A673 (cell line): ENCODE data around the gene ELOVL6. TPM values are rescaled to one million over a fixed set of nuclear protein-coding genes. Genes with fewer than 3 reads are reported as not detected.

Source experiments
- BruUV-seq: library from RNA; stranded (reverse); fragments of 400-500 nt; replicated peaks from 2 replicates; lab custom pipeline; 2021; lab: Mats Ljungman, UMichigan
- CTCF ChIA-PET: fragments of 300-600 bp; sonication (Branson Sonifier 250); formaldehyde crosslinking; loops from one replicate; lab custom pipeline; 2022; ENCODE audit warnings: antibody characterized with exemption; lab: Charles Lee
- POLR2A ChIA-PET: fragments of 300-600 bp; sonication (Branson Sonifier 250); formaldehyde crosslinking; loops from one replicate; lab custom pipeline; 2022; ENCODE audit warnings: antibody characterized with exemption; ENCODE audit not compliant: low non-redundant PET; lab: Charles Lee
- DNase-seq: peaks from one replicate; pipeline ENCODE4 v3.0.0-alpha.2; 2015; ENCODE audit warnings: low spot score
- H3K27ac ChIP-seq: fragments of 200-600 bp; sonication (generic); 2 replicates; pipeline ENCODE4 v1.5.1; 2016; ENCODE audit warnings: mixed run types, low read depth, mild to moderate bottlenecking, mixed read lengths, antibody characterized with exemption, low read length; ENCODE audit not compliant: poor library complexity, severe bottlenecking
- H3K27me3 ChIP-seq: fragments of 200-600 bp; sonication (generic); replicated peaks from 2 replicates; pipeline ENCODE4 v1.6.1; 2017; ENCODE audit warnings: mixed run types, low read depth, mild to moderate bottlenecking, mixed read lengths, antibody characterized with exemption, low read length; ENCODE audit not compliant: insufficient read depth, poor library complexity
- H3K36me3 ChIP-seq: fragments of 200-600 bp; sonication (generic); 2 replicates; pipeline ENCODE4 v1.6.1; 2016; ENCODE audit warnings: mixed run types, mild to moderate bottlenecking, mixed read lengths, antibody characterized with exemption, low read length; ENCODE audit not compliant: insufficient read depth, poor library complexity, severe bottlenecking
- H3K4me1 ChIP-seq: fragments of 200-600 bp; sonication (generic); 2 replicates; pipeline ENCODE4 v1.6.1; 2017; ENCODE audit warnings: mixed run types, mild to moderate bottlenecking, mixed read lengths, antibody characterized with exemption, low read length; ENCODE audit not compliant: insufficient read depth, poor library complexity, severe bottlenecking
- H3K4me3 ChIP-seq: fragments of 200-600 bp; sonication (generic); 2 replicates; pipeline ENCODE4 v1.5.1; 2016; ENCODE audit warnings: low read depth, mixed run types, mild to moderate bottlenecking, mixed read lengths, low read length; ENCODE audit not compliant: poor library complexity, severe bottlenecking
- H3K9me3 ChIP-seq: fragments of 200-600 bp; sonication (generic); 2 replicates; pipeline ENCODE4 v1.6.1; 2016; ENCODE audit warnings: mixed run types, low read depth, mild to moderate bottlenecking, mixed read lengths, antibody characterized with exemption, low read length; ENCODE audit not compliant: poor library complexity, severe bottlenecking
- CTCF ChIP-seq: fragments of 300-800, 200-600 bp; sonication (generic); conservative IDR thresholded peaks from 2 replicates; pipeline ENCODE4 v1.5.1; 2017; ENCODE audit warnings: low read depth, mild to moderate bottlenecking, antibody characterized with exemption, low read length, moderate library complexity, mixed read lengths
- EZH2 ChIP-seq: fragments of 200-600 bp; sonication (generic); IDR thresholded peaks from 2 replicates; pipeline ENCODE4 v1.6.1; 2017; ENCODE audit warnings: borderline replicate concordance, low read depth, mild to moderate bottlenecking, mixed read lengths, antibody characterized with exemption, low read length; ENCODE audit not compliant: poor library complexity, severe bottlenecking
- intact Hi-C: fragments of 100-400 bp; cut with micrococcal nuclease; formaldehyde crosslinking; loops from one replicate; pipeline ENCODE4 v1.10.0; 2022; ENCODE audit not compliant: unreplicated experiment
- total RNA-seq: library from RNA; stranded (reverse); gene quantifications from 2 replicates; pipeline ENCODE4 v1.2.3, GENCODE V29; 2021

ELOVL6 gene
- total RNA-seq, 1 experiment from 2014 or later: 50.0 TPM

- no peak for DNase-seq
- no peaks in the 10 kb centered on the region for H3K36me3 ChIP-seq
- no peak overlapping the region for H3K4me3 ChIP-seq
- no peak overlapping the region for H3K27ac ChIP-seq
- no peaks in the 10 kb centered on the region for H3K27me3 ChIP-seq
- no TSS peak for BruUV-seq
- H3K9me3 ChIP-seq: no peaks in the 10 kb centered on the region
- no peak for TF ChIP-seq EZH2
- TF ChIP-seq CTCF: no peak
- intact Hi-C loops: no loop called here
- CTCF ChIA-PET: no interaction called here
- POLR2A ChIA-PET: no interaction called here
- H3K4me1 ChIP-seq: no peaks in the 10 kb centered on the region
Observed at GRCh38 chr4:110034026-110034393, 164.4 kb downstream of the ELOVL6 start.

DNA sequence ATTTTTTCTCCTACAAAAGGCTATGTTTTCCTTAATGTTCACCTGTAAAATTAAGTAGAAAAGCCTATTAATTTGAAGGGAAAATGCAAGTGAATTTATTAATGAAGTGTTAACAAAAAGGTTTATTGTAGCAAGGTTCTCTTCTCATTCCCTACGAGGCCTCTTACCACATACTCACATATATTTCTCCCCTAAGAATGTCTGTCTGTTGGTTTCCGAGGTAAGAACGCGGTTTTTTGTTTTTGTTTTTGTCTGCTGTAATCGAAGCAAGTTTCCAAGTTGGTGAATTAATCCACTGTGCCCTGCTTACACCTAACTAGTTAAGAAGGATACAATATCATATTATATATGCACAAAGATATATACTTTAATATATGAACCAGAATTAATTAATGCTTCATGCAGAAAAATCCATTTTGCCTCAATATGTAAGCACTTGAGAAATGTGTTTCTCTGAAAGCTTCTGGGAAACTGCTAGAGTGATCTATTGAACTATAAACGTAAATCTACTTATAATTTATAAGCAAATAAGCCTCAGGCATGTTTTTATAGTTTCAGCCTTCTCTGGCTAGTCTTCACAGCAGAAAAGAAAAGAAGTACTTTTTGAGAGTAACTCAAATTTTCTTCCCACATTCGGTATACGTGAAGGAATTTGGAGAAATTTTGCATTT is 164.9 kb downstream of the ELOVL6 start:
- ChIA-PET CTCF (interaction anchor here (0.5 kb wide), 1 partner anchor 386 kb away, joined by 6 read pairs; no protein-coding TSS in a partner anchor), POLR2A (no interaction called here)
- intact Hi-C loops: no loop called here
- BruUV-seq: no TSS peak
- H3K27ac ChIP-seq: no peak overlapping the region
- H3K4me1 ChIP-seq: no peaks in the 10 kb centered on the region
- H3K36me3 ChIP-seq: no peaks in the 10 kb centered on the region
- no peak for DNase-seq
- no peak overlapping the region for H3K4me3 ChIP-seq
- no peaks in the 10 kb centered on the region for H3K9me3 ChIP-seq
- TF ChIP-seq EZH2 (no peak), CTCF (no peak)
- H3K27me3 ChIP-seq: no peaks in the 10 kb centered on the region

GRCh38 chr4:110032603-110033002 is 165.8 kb downstream of the ELOVL6 start:
- Histone ChIP-seq H3K36me3 (no peaks in the 10 kb centered on the region), H3K27me3 (no peaks in the 10 kb centered on the region), H3K4me1 (no peaks in the 10 kb centered on the region), H3K4me3 (no peak overlapping the region), H3K27ac (no peak overlapping the region), H3K9me3 (no peaks in the 10 kb centered on the region)
- DNase-seq: peak; percentile 29
- TF ChIP-seq EZH2: no peak
- no peak for TF ChIP-seq CTCF
- intact Hi-C loops: no loop called here
- BruUV-seq: no TSS peak
- POLR2A ChIA-PET: no interaction called here
- CTCF ChIA-PET: no interaction called here
